Endothelial cell of umbilical vein (primary cell): ENCODE results near the gene VAV2. TPM values are rescaled to one million over a fixed set of nuclear protein-coding genes. Genes with fewer than 3 reads are reported as not detected.

Source experiments
- BruUV-seq: library from RNA; stranded (reverse); fragments of 400-500 nt; replicated peaks from 2 replicates; lab custom pipeline; 2021; lab: Mats Ljungman, UMichigan
- CTCF ChIA-PET: fragments of 300-600, 350-600 bp; sonication (Branson Sonifier 250); formaldehyde crosslinking; loops from one replicate; lab custom pipeline; 2021; ENCODE audit warnings: antibody characterized with exemption, inconsistent platforms; lab: Charles Lee
- POLR2A ChIA-PET: fragments of 300-600, 350-600 bp; sonication (Branson Sonifier 250); formaldehyde crosslinking; loops from one replicate; lab custom pipeline; 2021; ENCODE audit warnings: antibody characterized with exemption, inconsistent platforms; lab: Charles Lee
- DNase-seq: peaks from one replicate; pipeline ENCODE4 v3.0.0-alpha.2; 2011; ENCODE audit warnings: low read depth, low spot score
- FAIRE-seq: peaks from 2 replicates; lab custom pipeline; 2011; peaks lifted over from hg19 to GRCh38; lab: Jason Lieb, UNC
- H2AFZ ChIP-seq: 2 replicates; pipeline ENCODE4 v1.6.0; 2012; ENCODE audit warnings: low read depth, low read length, control low read depth, inconsistent platforms
- H3K27ac ChIP-seq: 2 replicates; pipeline ENCODE4 v1.5.1; 2011; ENCODE audit warnings: low read depth, mild to moderate bottlenecking, control low read depth, low read length, moderate library complexity; ENCODE audit not compliant: insufficient read depth
- H3K27me3 ChIP-seq, 2 experiments: 2 replicates each; pipeline versions ENCODE4 v1.6.0 to v1.6.1; 2011; ENCODE audit warnings: low read length in 2 of 2, mixed read lengths in 1 of 2; ENCODE audit not compliant: control insufficient read depth in 2 of 2, insufficient read depth in 2 of 2
- H3K36me3 ChIP-seq, 2 experiments: 2 replicates in 1 of 2; 3 replicates in 1 of 2; pipeline ENCODE4 v1.5.1; 2011; ENCODE audit warnings: low read length in 2 of 2, mild to moderate bottlenecking in 1 of 2, moderate library complexity in 1 of 2; ENCODE audit not compliant: control insufficient read depth in 2 of 2, insufficient read depth in 2 of 2; ENCODE audit errors: extremely low read depth in 1 of 2
- H3K4me1 ChIP-seq: 3 replicates; pipeline ENCODE4 v1.5.1; 2011; ENCODE audit warnings: mild to moderate bottlenecking, low read length; ENCODE audit not compliant: control insufficient read depth, insufficient read depth; ENCODE audit errors: extremely low read depth
- H3K4me2 ChIP-seq: 2 replicates; pipeline ENCODE4 v1.6.1; 2011; ENCODE audit warnings: low read length, control low read depth, mixed read lengths; ENCODE audit not compliant: insufficient read depth
- H3K4me3 ChIP-seq, 3 experiments: fragments of 200-600 bp in 1 of 3; sonication (generic), shearing (Covaris generic) in 1 of 3; replicated peaks in 1 of 3; 2 replicates each; pipeline ENCODE4 v1.5.1; 2011 to 2016; ENCODE audit warnings: control low read depth in 3 of 3, low read length in 3 of 3, mild to moderate bottlenecking in 2 of 3, inconsistent platforms in 1 of 3, low read depth in 1 of 3, moderate library complexity in 1 of 3; ENCODE audit not compliant: insufficient read depth in 1 of 3
- H3K79me2 ChIP-seq: 2 replicates; pipeline ENCODE4 v1.6.0; 2012; ENCODE audit warnings: low read length, inconsistent platforms; ENCODE audit not compliant: control insufficient read depth, insufficient read depth
- H3K9ac ChIP-seq: replicated peaks from 2 replicates; pipeline ENCODE3; 2011; ENCODE audit warnings: low read length, control low read depth; ENCODE audit not compliant: insufficient read depth; ENCODE audit errors: extremely low read depth
- H3K9me1 ChIP-seq: replicated peaks from 3 replicates; pipeline ENCODE4 v1.6.0; 2011; ENCODE audit warnings: mild to moderate bottlenecking, low read length; ENCODE audit not compliant: control insufficient read depth, insufficient read depth; ENCODE audit errors: extremely low read depth
- H3K9me3 ChIP-seq: replicated peaks from 2 replicates; pipeline ENCODE4 v1.5.1; 2012; ENCODE audit warnings: low read length, inconsistent platforms; ENCODE audit not compliant: control insufficient read depth, insufficient read depth
- H4K20me1 ChIP-seq: replicated peaks from 2 replicates; pipeline ENCODE3; 2011; ENCODE audit warnings: mild to moderate bottlenecking, low read length; ENCODE audit not compliant: control insufficient read depth, insufficient read depth; ENCODE audit errors: extremely low read depth
- CTCF ChIP-seq, 2 donors: IDR thresholded peaks; 1 replicate in 1 of 2; 2 replicates in 1 of 2; pipeline ENCODE4 v1.5.1; 2011; ENCODE audit warnings: low read length in 2 of 2, mild to moderate bottlenecking in 2 of 2, moderate library complexity in 2 of 2, control low read depth in 1 of 2, inconsistent platforms in 1 of 2, low read depth in 1 of 2; ENCODE audit not compliant: insufficient read depth in 1 of 2; ENCODE audit errors: extremely low read depth in 1 of 2
- EZH2 ChIP-seq: IDR thresholded peaks from 2 replicates; pipeline ENCODE4 v1.6.1; 2012; ENCODE audit warnings: borderline replicate concordance, low read depth, mild to moderate bottlenecking, moderate library complexity, low read length, inconsistent platforms; ENCODE audit not compliant: severe bottlenecking
- FOS ChIP-seq: IDR thresholded peaks from 2 replicates; pipeline ENCODE4 v1.6.1; 2011; ENCODE audit warnings: mild to moderate bottlenecking, low read length, moderate library complexity, borderline replicate concordance; ENCODE audit not compliant: insufficient read depth
- GATA2 ChIP-seq: IDR thresholded peaks from 2 replicates; pipeline ENCODE4 v1.7.0; 2011; ENCODE audit warnings: low read depth, mild to moderate bottlenecking, moderate library complexity, mixed read lengths, low read length; ENCODE audit not compliant: insufficient read length, insufficient read depth
- JUN ChIP-seq: IDR thresholded peaks from 2 replicates; pipeline ENCODE4 v1.6.1; 2011; ENCODE audit warnings: borderline replicate concordance, low read depth; ENCODE audit not compliant: insufficient read length, insufficient read depth
- MAX ChIP-seq: IDR thresholded peaks from 2 replicates; pipeline ENCODE4 v1.6.1; 2011; ENCODE audit not compliant: insufficient read depth, insufficient read length
- MYC ChIP-seq: IDR thresholded peaks from one replicate; pipeline ENCODE4 v1.6.1; 2011; ENCODE audit warnings: mild to moderate bottlenecking, low read depth, low read length
- POLR2A ChIP-seq: IDR thresholded peaks from 2 replicates; pipeline ENCODE4 v1.6.1; 2012; ENCODE audit warnings: low read depth, mild to moderate bottlenecking, control low read depth, low read length
- POLR2AphosphoS5 ChIP-seq: IDR thresholded peaks from 2 replicates; pipeline ENCODE4 v1.6.1; 2012; ENCODE audit warnings: low read depth, mild to moderate bottlenecking, control low read depth, low read length, moderate library complexity; ENCODE audit not compliant: insufficient read depth
- dilution Hi-C: fragments of 300-500 bp; cut with MboI; formaldehyde crosslinking; loops from one replicate; pipeline ENCODE4 v1.15.0; 2019; ENCODE audit warnings: low sequenced_read_pairs; ENCODE audit not compliant: extremely low pct_ligation_motif_present
- intact Hi-C: fragments of 100-400 bp; cut with micrococcal nuclease; formaldehyde crosslinking; loops from one replicate; pipeline ENCODE4 v1.10.0; 2022
- polyA plus RNA-seq, 4 experiments: library from polyadenylated mRNA; depleted of rRNA in 3 of 4; stranded (reverse) in 3 of 4; unstranded in 1 of 4; fragments of >200 nt; gene quantifications; 2 replicates each; pipeline versions ENCODE4 v1.2.1 to v1.2.3, GENCODE V29; 2011 to 2012; ENCODE audit warnings: missing spikeins in 1 of 4
- total RNA-seq: library from RNA; stranded (reverse); gene quantifications from 2 replicates; pipeline ENCODE4 v1.2.3, GENCODE V29; 2021

The VAV2 gene
- total and polyA plus RNA-seq, 2 donors (not counting 3 experiments of a cell fraction or from before 2014, with no cell fraction given), result 10.6 to 30.6 TPM

GRCh38 chr9:133774799-133775198 lies 217.3 kb downstream of the VAV2 start:
- intact Hi-C loops (no loop called here), dilution Hi-C loops (no loop called here)
- FAIRE-seq, result no peak
- Histone ChIP-seq H3K79me2 (no peaks in the 10 kb centered on the region), H3K4me1 (no peaks in the 10 kb centered on the region), H3K9me3 (no peaks in the 10 kb centered on the region), H3K9ac (no peak overlapping the region), H4K20me1 (no peaks in the 10 kb centered on the region), H2AFZ (no peak overlapping the region), H3K36me3 (peaks cover 6 to 33% of the 10 kb centered on the region in 2 experiments), H3K4me2 (no peak overlapping the region), H3K4me3 (no peak overlapping the region), H3K27me3 (no peaks in the 10 kb centered on the region), H3K27ac (no peak overlapping the region), H3K9me1 (no peaks in the 10 kb centered on the region)
- BruUV-seq, result no TSS peak
- CTCF ChIA-PET, result interaction anchor here (1.8 kb wide), 1 partner anchor 32 kb away, joined by 6 read pairs; no protein-coding TSS in a partner anchor
- TF ChIP-seq MYC, result no peak
- no peak for TF ChIP-seq MAX
- no peak for TF ChIP-seq JUN
- no peak for TF ChIP-seq CTCF (IDR thresholded peaks at IDR 0.05; ENCODE audit: extremely low read depth in 1 of 2, insufficient read depth in 1 of 2, low read depth in 1 of 2, low read length in 2 of 2)
- no peak for TF ChIP-seq GATA2
- no peak for TF ChIP-seq POLR2A
- TF ChIP-seq FOS, result no peak
- no peak for TF ChIP-seq POLR2AphosphoS5
- TF ChIP-seq EZH2, result no peak
- DNase-seq, result no peak
- POLR2A ChIA-PET, result no interaction called here
